Loucy (cell line): ENCODE data around the gene PPP1R10.

Experiments
- H2AFZ ChIP-seq: fragments of 200-600 bp; sonication (generic); 2 replicates; pipeline ENCODE4 v1.6.0; 2016; ENCODE audit warnings: antibody characterized with exemption, mild to moderate bottlenecking, low read length, moderate library complexity
- H3F3A ChIP-seq: fragments of 200-600 bp; 2 replicates; pipeline ENCODE4 v1.6.0; 2016; ENCODE audit warnings: antibody characterized with exemption, low read depth, mild to moderate bottlenecking
- H3K27me3 ChIP-seq: fragments of 200-600 bp; sonication (generic); 2 replicates; pipeline ENCODE4 v1.6.1; 2014; ENCODE audit warnings: low read length, mild to moderate bottlenecking; ENCODE audit not compliant: insufficient read depth, poor library complexity, severe bottlenecking
- H3K36me3 ChIP-seq: fragments of 200-600 bp; sonication (generic); 2 replicates; pipeline ENCODE4 v1.6.1; 2016; ENCODE audit warnings: low read length; ENCODE audit not compliant: insufficient read depth
- H3K4me1 ChIP-seq: fragments of 200-600 bp; sonication (generic); 2 replicates; pipeline ENCODE4 v1.5.1; 2014; ENCODE audit warnings: low read length, mild to moderate bottlenecking; ENCODE audit not compliant: insufficient read depth, poor library complexity, severe bottlenecking
- H3K4me2 ChIP-seq: fragments of 200-600 bp; sonication (generic); 2 replicates; pipeline ENCODE4 v1.6.0; 2014; ENCODE audit warnings: antibody characterized with exemption, low read length, low read depth, mild to moderate bottlenecking; ENCODE audit not compliant: poor library complexity, severe bottlenecking
- H3K4me3 ChIP-seq: fragments of 200-600 bp; sonication (generic); 2 replicates; pipeline ENCODE4 v1.5.1; 2014; ENCODE audit warnings: low read length, mild to moderate bottlenecking, mixed read lengths; ENCODE audit not compliant: poor library complexity, severe bottlenecking
- H3K79me2 ChIP-seq: fragments of 200-600 bp; sonication (generic); 2 replicates; pipeline ENCODE4 v1.6.1; 2014; ENCODE audit warnings: low read length; ENCODE audit not compliant: insufficient read depth
- H3K9ac ChIP-seq: fragments of 200-600 bp; sonication (generic); 2 replicates; pipeline ENCODE4 v1.6.0; 2014; ENCODE audit warnings: mild to moderate bottlenecking, low read depth, low read length, moderate library complexity; ENCODE audit not compliant: poor library complexity, severe bottlenecking
- H3K9me2 ChIP-seq: fragments of 200-600 bp; sonication (generic); replicated peaks from 2 replicates; pipeline ENCODE4 v1.6.1; 2016; ENCODE audit warnings: low read depth, low read length, mixed read lengths
- H3K9me3 ChIP-seq: fragments of 200-600 bp; sonication (generic); 2 replicates; pipeline ENCODE4 v1.6.1; 2014; ENCODE audit warnings: mild to moderate bottlenecking, antibody characterized with exemption, low read length, low read depth; ENCODE audit not compliant: insufficient read depth
- H4K20me1 ChIP-seq: fragments of 200-600 bp; sonication (generic); 2 replicates; pipeline ENCODE4 v1.6.0; 2014; ENCODE audit warnings: antibody characterized with exemption, low read length, mild to moderate bottlenecking; ENCODE audit not compliant: insufficient read depth, poor library complexity, severe bottlenecking
- CTCF ChIP-seq: fragments of 200-600 bp; sonication (generic); conservative IDR thresholded peaks from 2 replicates; pipeline ENCODE4 v1.5.1; 2014; ENCODE audit warnings: mild to moderate bottlenecking, antibody characterized with exemption, low read length
- EZH2phosphoT487 ChIP-seq: fragments of 200-600 bp; IDR thresholded peaks from 2 replicates; pipeline ENCODE4 v1.6.1; 2018; ENCODE audit warnings: antibody characterized with exemption, mild to moderate bottlenecking, moderate library complexity, borderline replicate concordance

The PPP1R10 gene

GRCh38 chr6:30614044-30614842, 2.8 kb downstream of the PPP1R10 start:
- Histone ChIP-seq H3K9me2 (no peaks in the 10 kb centered on the region), H3K4me2 (peak overlapping the region; percentile 83), H3K9ac (peak overlapping the region; percentile 98), H2AFZ (no peak overlapping the region), H3K4me3 (peak overlapping the region; percentile 83), H3F3A (peaks cover 12% of the 10 kb centered on the region; the same call in 1 of the 2 replicates), H3K4me1 (peaks cover 29% of the 10 kb centered on the region), H4K20me1 (peaks cover 55% of the 10 kb centered on the region), H3K27me3 (peaks cover 19% of the 10 kb centered on the region), H3K9me3 (no peaks in the 10 kb centered on the region), H3K79me2 (peaks cover 70% of the 10 kb centered on the region), H3K36me3 (peaks cover 17% of the 10 kb centered on the region)
- TF ChIP-seq EZH2phosphoT487: no peak
- no peak for TF ChIP-seq CTCF

- Histone ChIP-seq H3K4me1 (peaks cover 26% of the 10 kb centered on the region), H2AFZ (no peak overlapping the region), H3K4me2 (peak overlapping the region; percentile 83), H3K4me3 (peak overlapping the region; percentile 83), H3K9ac (peak overlapping the region; percentile 98), H3K36me3 (peaks cover 18% of the 10 kb centered on the region), H3K9me2 (no peaks in the 10 kb centered on the region), H4K20me1 (peaks cover 58% of the 10 kb centered on the region), H3K79me2 (peaks cover 62% of the 10 kb centered on the region), H3K9me3 (no peaks in the 10 kb centered on the region), H3F3A (peaks cover 12% of the 10 kb centered on the region; the same call in 1 of the 2 replicates), H3K27me3 (peaks cover 19% of the 10 kb centered on the region)
- TF ChIP-seq CTCF (no peak), EZH2phosphoT487 (no peak)
Measured at GRCh38 chr6:30613251-30614043, 3.6 kb downstream of the PPP1R10 start.

- no peaks in the 10 kb centered on the region for H3K9me3 ChIP-seq
- peak overlapping the region; percentile 83 for H3K4me2 ChIP-seq
- TF ChIP-seq CTCF: no peak
- TF ChIP-seq EZH2phosphoT487: no peak
- peaks cover 21% of the 10 kb centered on the region for H3K4me1 ChIP-seq
- H4K20me1 ChIP-seq: peaks cover 58% of the 10 kb centered on the region
- H2AFZ ChIP-seq: no peak overlapping the region
- no peak overlapping the region for H3K4me3 ChIP-seq
- no peaks in the 10 kb centered on the region for H3K9me2 ChIP-seq
- peaks cover 56% of the 10 kb centered on the region for H3K79me2 ChIP-seq
- H3K36me3 ChIP-seq: peaks cover 18% of the 10 kb centered on the region
- H3K27me3 ChIP-seq: peaks cover 19% of the 10 kb centered on the region
- no peak overlapping the region for H3K9ac ChIP-seq
- H3F3A ChIP-seq: peaks cover 12% of the 10 kb centered on the region; the same call in 1 of the 2 replicates
Measured at GRCh38 chr6:30612687-30613248, 4.3 kb downstream of the PPP1R10 start.
